ENCODE data around the gene DDC. TPM values are rescaled to one million over a fixed set of nuclear protein-coding genes. Genes with fewer than 3 reads are reported as not detected.

The DDC gene
- total and polyA plus RNA-seq, 4 donors: 49.6 TPM; not detected in 3

GRCh38 chr7:50480797-50481196, 84.4 kb downstream of the DDC start:
- Histone ChIP-seq H3K27ac (ENCODE audit: low read depth in 1 of 2, low read length in 2 of 2) (no peak overlapping the region), H3K4me3 (ENCODE audit: low read length in 2 of 2) (no peak overlapping the region), H3K27me3 (ENCODE audit: control insufficient read depth in 1 of 2, insufficient read depth in 2 of 2, low read length in 1 of 2) (no peaks in the 10 kb centered on the region), H3K36me3 (ENCODE audit: control insufficient read depth in 1 of 2, insufficient read depth in 2 of 2, low read length in 1 of 2) (no peaks in the 10 kb centered on the region), H3K4me1 (ENCODE audit: control insufficient read depth in 1 of 2, insufficient read depth in 2 of 2, low read length in 2 of 2) (no peaks in the 10 kb centered on the region), H3K9me3 (ENCODE audit: control insufficient read depth, low read length) (no peaks in the 10 kb centered on the region)
- 31 to 32% methylated on average over 4 of the region's 4 CpGs for WGBS, 2 donors
- intact Hi-C loops (cut with DNase I): no loop called here
- DNase-seq: no peak
- ATAC-seq (ENCODE audit: low FRiP score): no peak

- Histone ChIP-seq H3K4me1 (ENCODE audit: control insufficient read depth in 1 of 2, insufficient read depth in 2 of 2, low read length in 2 of 2) (no peaks in the 10 kb centered on the region), H3K27ac (ENCODE audit: low read depth in 1 of 2, low read length in 2 of 2) (no peak overlapping the region), H3K9me3 (ENCODE audit: control insufficient read depth, low read length) (no peaks in the 10 kb centered on the region), H3K27me3 (ENCODE audit: control insufficient read depth in 1 of 2, insufficient read depth in 2 of 2, low read length in 1 of 2) (no peaks in the 10 kb centered on the region), H3K36me3 (ENCODE audit: control insufficient read depth in 1 of 2, insufficient read depth in 2 of 2, low read length in 1 of 2) (no peaks in the 10 kb centered on the region), H3K4me3 (ENCODE audit: low read length in 2 of 2) (no peak overlapping the region)
- 75 to 77% methylated on average over 7 of the region's 7 CpGs for WGBS, 2 donors
- intact Hi-C loops (cut with DNase I): no loop called here
- DNase-seq (peak in 1 of 2 donors; percentile 17), ATAC-seq (ENCODE audit: low FRiP score) (no peak)
Observed at GRCh38 chr7:50479743-50480517, 85.3 kb downstream of the DDC start.

DNA sequence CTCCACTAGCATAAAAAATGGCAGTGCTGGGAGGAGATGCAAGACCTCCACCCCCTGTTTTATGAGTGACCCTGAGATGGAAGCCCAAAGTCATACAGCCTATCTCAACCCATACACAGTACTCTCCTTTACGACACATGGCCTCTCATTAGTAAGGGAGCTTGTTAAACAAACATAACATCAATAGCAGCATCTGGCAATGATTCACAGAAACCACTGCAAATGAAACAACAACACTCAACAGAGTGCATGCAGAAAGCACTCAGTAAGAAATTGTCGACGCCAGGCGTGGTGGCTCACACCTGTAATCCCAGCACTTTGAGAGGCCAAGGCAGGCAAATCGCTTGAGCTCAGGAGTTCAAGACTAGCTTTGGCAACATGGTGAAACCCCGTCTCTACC, 87.6 kb downstream of the DDC start:
- no peaks in the 10 kb centered on the region for H3K4me1 ChIP-seq (ENCODE audit: control insufficient read depth in 1 of 2, insufficient read depth in 2 of 2, low read length in 2 of 2)
- no peaks in the 10 kb centered on the region for H3K9me3 ChIP-seq (ENCODE audit: control insufficient read depth, low read length)
- WGBS, 2 donors: 59 to 68% methylated on average over 6 of the region's 6 CpGs
- no peak overlapping the region for H3K4me3 ChIP-seq (ENCODE audit: low read length in 2 of 2)
- H3K36me3 ChIP-seq (ENCODE audit: control insufficient read depth in 1 of 2, insufficient read depth in 2 of 2, low read length in 1 of 2): no peaks in the 10 kb centered on the region
- intact Hi-C loops (cut with DNase I): no loop called here
- ATAC-seq (ENCODE audit: low FRiP score) (no peak), DNase-seq (no peak)
- H3K27me3 ChIP-seq (ENCODE audit: control insufficient read depth in 1 of 2, insufficient read depth in 2 of 2, low read length in 1 of 2): no peaks in the 10 kb centered on the region
- H3K27ac ChIP-seq (ENCODE audit: low read depth in 1 of 2, low read length in 2 of 2): no peak overlapping the region

GRCh38 chr7:50476953-50477625, 88.1 kb downstream of the DDC start:
- no peak overlapping the region for H3K4me3 ChIP-seq (ENCODE audit: low read length in 2 of 2)
- H3K9me3 ChIP-seq (ENCODE audit: control insufficient read depth, low read length): no peaks in the 10 kb centered on the region
- H3K36me3 ChIP-seq (ENCODE audit: control insufficient read depth in 1 of 2, insufficient read depth in 2 of 2, low read length in 1 of 2): no peaks in the 10 kb centered on the region
- no peaks in the 10 kb centered on the region for H3K4me1 ChIP-seq (ENCODE audit: control insufficient read depth in 1 of 2, insufficient read depth in 2 of 2, low read length in 2 of 2)
- no peak for ATAC-seq (ENCODE audit: low FRiP score)
- no peak for DNase-seq
- intact Hi-C loops (cut with DNase I): no loop called here
- 86 to 90% methylated on average over 9 of the region's 9 CpGs for WGBS, 2 donors
- no peak overlapping the region for H3K27ac ChIP-seq (ENCODE audit: low read depth in 1 of 2, low read length in 2 of 2)
- no peaks in the 10 kb centered on the region for H3K27me3 ChIP-seq (ENCODE audit: control insufficient read depth in 1 of 2, insufficient read depth in 2 of 2, low read length in 1 of 2)

GRCh38 chr7:50475340-50475739, 89.9 kb downstream of the DDC start:
- intact Hi-C loops (cut with DNase I): no loop called here

DNA sequence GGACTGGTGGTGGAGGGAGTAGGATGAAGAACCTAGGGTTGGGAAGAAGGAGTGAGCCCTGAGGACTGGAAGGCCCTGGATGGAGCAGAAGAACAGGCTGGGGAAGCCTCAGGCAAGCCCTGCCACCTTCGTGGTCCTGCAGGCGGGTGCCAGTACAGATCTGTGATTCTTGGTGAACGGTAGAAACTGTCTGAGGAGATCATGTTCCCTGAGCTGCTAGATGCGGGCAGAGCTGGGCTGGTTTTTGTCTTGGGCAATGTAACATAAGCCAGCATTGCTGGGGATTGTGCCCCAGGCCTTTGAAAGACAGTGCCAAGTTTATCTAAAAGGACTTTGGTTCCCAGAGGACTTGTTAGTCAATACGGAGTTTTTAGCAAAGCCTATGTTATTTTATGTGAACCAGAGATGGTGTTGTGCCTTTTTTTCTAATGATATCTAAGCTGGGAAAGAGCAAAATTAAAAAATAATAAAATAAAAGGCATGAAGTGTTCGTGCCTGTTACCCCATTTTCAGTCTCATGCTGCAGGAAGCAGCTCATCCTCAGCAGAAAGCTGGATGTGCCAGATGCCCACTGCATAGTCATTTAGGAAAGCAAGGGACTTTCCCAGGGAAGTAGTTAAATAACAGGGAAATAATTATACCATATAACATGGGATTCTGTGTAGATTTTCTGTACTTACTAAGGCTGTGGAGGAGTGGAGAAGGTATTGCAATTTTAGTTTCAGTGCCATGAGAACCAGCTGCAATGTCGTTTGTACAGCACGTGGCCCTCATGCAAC, 90.6 kb downstream of the DDC start:
- Histone ChIP-seq H3K4me1 (ENCODE audit: control insufficient read depth in 1 of 2, insufficient read depth in 2 of 2, low read length in 2 of 2) (no peaks in the 10 kb centered on the region), H3K27ac (ENCODE audit: low read depth in 1 of 2, low read length in 2 of 2) (no peak overlapping the region), H3K9me3 (ENCODE audit: control insufficient read depth, low read length) (no peaks in the 10 kb centered on the region), H3K4me3 (ENCODE audit: low read length in 2 of 2) (no peak overlapping the region), H3K36me3 (ENCODE audit: control insufficient read depth in 1 of 2, insufficient read depth in 2 of 2, low read length in 1 of 2) (no peaks in the 10 kb centered on the region), H3K27me3 (ENCODE audit: control insufficient read depth in 1 of 2, insufficient read depth in 2 of 2, low read length in 1 of 2) (no peaks in the 10 kb centered on the region)
- DNase-seq (no peak), ATAC-seq (ENCODE audit: low FRiP score) (no peak)
- WGBS, 2 donors: 51 to 53% methylated on average over 8 of the region's 8 CpGs
- intact Hi-C loops (cut with DNase I): loop anchor here in 1 of 2 donors (5.0 kb wide), 1 partner anchor 52 kb away; no protein-coding TSS in a partner anchor

More at GRCh38 chr7:50475340-50475739, 89.9 kb downstream of the DDC start:
- ATAC-seq (ENCODE audit: low FRiP score) (no peak), DNase-seq (no peak)
- H3K36me3 ChIP-seq (ENCODE audit: control insufficient read depth in 1 of 2, insufficient read depth in 2 of 2, low read length in 1 of 2): no peaks in the 10 kb centered on the region
- no peaks in the 10 kb centered on the region for H3K27me3 ChIP-seq (ENCODE audit: control insufficient read depth in 1 of 2, insufficient read depth in 2 of 2, low read length in 1 of 2)
- no peaks in the 10 kb centered on the region for H3K9me3 ChIP-seq (ENCODE audit: control insufficient read depth, low read length)
- no peaks in the 10 kb centered on the region for H3K4me1 ChIP-seq (ENCODE audit: control insufficient read depth in 1 of 2, insufficient read depth in 2 of 2, low read length in 2 of 2)
- 35 to 49% methylated on average over 4 of the region's 4 CpGs for WGBS, 2 donors
- H3K27ac ChIP-seq (ENCODE audit: low read depth in 1 of 2, low read length in 2 of 2): no peak overlapping the region
- H3K4me3 ChIP-seq (ENCODE audit: low read length in 2 of 2): no peak overlapping the region

DNA sequence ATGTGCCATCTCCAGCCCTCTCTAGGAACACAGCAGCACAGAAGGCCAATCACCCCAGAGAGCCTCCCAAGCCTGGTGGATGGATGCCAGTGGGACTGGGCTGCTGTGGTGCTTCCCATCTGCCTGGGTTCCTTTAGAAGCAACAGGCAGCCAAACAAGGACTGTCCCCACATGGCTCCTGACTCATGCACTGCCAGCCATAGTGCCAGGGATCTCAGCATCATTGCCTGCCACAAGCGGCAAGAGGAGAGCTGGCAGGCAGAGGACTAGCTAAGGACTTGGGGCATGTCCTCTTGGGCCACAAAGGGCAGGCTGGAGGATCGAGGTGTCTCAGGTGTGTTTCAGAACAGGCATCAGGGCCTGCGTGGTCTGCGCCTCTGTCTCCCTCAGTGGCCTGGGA, 91.7 kb downstream of the DDC start:
- intact Hi-C loops (cut with DNase I): loop anchor here in 1 of 2 donors (5.0 kb wide), 1 partner anchor 51 kb away; no protein-coding TSS in a partner anchor
- H3K9me3 ChIP-seq (ENCODE audit: control insufficient read depth, low read length): no peaks in the 10 kb centered on the region
- DNase-seq (no peak), ATAC-seq (ENCODE audit: low FRiP score) (no peak)
- H3K36me3 ChIP-seq (ENCODE audit: control insufficient read depth in 1 of 2, insufficient read depth in 2 of 2, low read length in 1 of 2): no peaks in the 10 kb centered on the region
- 72 to 75% methylated on average over 4 of the region's 4 CpGs for WGBS, 2 donors
- H3K27me3 ChIP-seq (ENCODE audit: control insufficient read depth in 1 of 2, insufficient read depth in 2 of 2, low read length in 1 of 2): no peaks in the 10 kb centered on the region
- H3K4me3 ChIP-seq (ENCODE audit: low read length in 2 of 2): no peak overlapping the region
- H3K4me1 ChIP-seq (ENCODE audit: control insufficient read depth in 1 of 2, insufficient read depth in 2 of 2, low read length in 2 of 2): no peaks in the 10 kb centered on the region
- H3K27ac ChIP-seq (ENCODE audit: low read depth in 1 of 2, low read length in 2 of 2): no peak overlapping the region

GRCh38 chr7:50472427-50472826, 92.8 kb downstream of the DDC start:
- no peak for ATAC-seq (ENCODE audit: low FRiP score)
- 85 to 87% methylated on average over 7 of the region's 7 CpGs for whole genome bisulfite sequencing, 2 donors
- H3K9me3 ChIP-seq (ENCODE audit: control insufficient read depth, low read length): no peaks in the 10 kb centered on the region
- no peaks in the 10 kb centered on the region for H3K36me3 ChIP-seq (ENCODE audit: control insufficient read depth in 1 of 2, insufficient read depth in 2 of 2, low read length in 1 of 2)
- H3K4me1 ChIP-seq (ENCODE audit: control insufficient read depth in 1 of 2, insufficient read depth in 2 of 2, low read length in 2 of 2): no peaks in the 10 kb centered on the region
- no peak overlapping the region for H3K27ac ChIP-seq (ENCODE audit: low read depth in 1 of 2, low read length in 2 of 2)
- H3K27me3 ChIP-seq (ENCODE audit: control insufficient read depth in 1 of 2, insufficient read depth in 2 of 2, low read length in 1 of 2): no peaks in the 10 kb centered on the region
- DNase-seq: no peak
- no peak overlapping the region for H3K4me3 ChIP-seq (ENCODE audit: low read length in 2 of 2)
- intact Hi-C loops (cut with DNase I): loop anchor here in 1 of 2 donors (5.0 kb wide), 1 partner anchor 50 kb away; no protein-coding TSS in a partner anchor
